Panc1 (cell line): ENCODE measurements around the gene NRP1. TPM values are rescaled to one million over a fixed set of nuclear protein-coding genes. Genes with fewer than 3 reads are reported as not detected.

Experiments used
- ATAC-seq: fragments of 200-7000 bp; cut with Tn5 transposase; 2 replicates; pipeline ENCODE4 v1.9.1; 2020; ENCODE audit warnings: mild to moderate bottlenecking, moderate library complexity
- BruUV-seq: library from RNA; stranded (reverse); fragments of 400-500 nt; replicated peaks from 2 replicates; lab custom pipeline; 2021; lab: Mats Ljungman, UMichigan
- CTCF ChIA-PET: fragments of 300-600 bp; sonication (Branson Sonifier 250); formaldehyde crosslinking; loops from one replicate; lab custom pipeline; 2022; ENCODE audit warnings: antibody characterized with exemption; lab: Charles Lee
- POLR2A ChIA-PET: fragments of 300-600 bp; sonication (Branson Sonifier 250); formaldehyde crosslinking; loops from one replicate; lab custom pipeline; 2022; ENCODE audit warnings: antibody characterized with exemption; lab: Charles Lee
- DNase-seq: peaks from one replicate; pipeline ENCODE4 v3.0.0-alpha.2; 2010; ENCODE audit warnings: low read depth, low spot score
- H3K27ac ChIP-seq: 2 replicates; pipeline ENCODE4 v1.5.1; 2011; ENCODE audit warnings: mild to moderate bottlenecking, low read length, inconsistent platforms
- H3K27me3 ChIP-seq: fragments of 200-500 bp; sonication (Bioruptor generic); 2 replicates; pipeline ENCODE4 v1.6.0; 2014; ENCODE audit warnings: low read length, inconsistent platforms; ENCODE audit not compliant: control insufficient read depth, insufficient read depth
- H3K36me3 ChIP-seq: fragments of 200-500 bp; sonication (Bioruptor generic); 2 replicates; pipeline ENCODE4 v1.5.1; 2014; ENCODE audit warnings: inconsistent platforms, mild to moderate bottlenecking, low read length, moderate library complexity; ENCODE audit not compliant: control insufficient read depth, insufficient read depth
- H3K4me1 ChIP-seq: 2 replicates; pipeline ENCODE4 v1.5.1; 2011; ENCODE audit warnings: inconsistent platforms, mild to moderate bottlenecking, low read length, moderate library complexity; ENCODE audit not compliant: control insufficient read depth, insufficient read depth
- H3K4me3 ChIP-seq, 2 experiments: 2 replicates each; pipeline ENCODE4 v1.5.1; 2011 to 2012; ENCODE audit warnings: low read depth in 2 of 2, low read length in 2 of 2, mild to moderate bottlenecking in 2 of 2, inconsistent platforms in 1 of 2, moderate library complexity in 1 of 2
- H3K9me3 ChIP-seq: fragments of 200-500 bp; sonication (Bioruptor generic); 2 replicates; pipeline ENCODE4 v1.5.1; 2014; ENCODE audit warnings: low read depth, mild to moderate bottlenecking, inconsistent platforms, low read length, moderate library complexity; ENCODE audit not compliant: control insufficient read depth, insufficient read depth
- CTCF ChIP-seq: fragments of 450-650 bp; IDR thresholded peaks from 2 replicates; pipeline ENCODE4 v1.5.1; 2017; ENCODE audit warnings: mild to moderate bottlenecking
- POLR2AphosphoS5 ChIP-seq: IDR thresholded peaks from 2 replicates; pipeline ENCODE4 v1.6.1; 2012; ENCODE audit warnings: mild to moderate bottlenecking, low read depth, low read length, moderate library complexity
- SIN3A ChIP-seq: IDR thresholded peaks from 2 replicates; pipeline ENCODE4 v1.6.1; 2012; ENCODE audit warnings: low read depth, mild to moderate bottlenecking, low read length, moderate library complexity, borderline replicate concordance; ENCODE audit not compliant: insufficient read depth
- TCF7L2 ChIP-seq: IDR thresholded peaks from 2 replicates; pipeline ENCODE4 v1.6.1; 2011; ENCODE audit warnings: mild to moderate bottlenecking, low read depth, low read length, inconsistent platforms
- in situ Hi-C: cut with HindIII; loops from 2 replicates; pipeline ENCODE4 v1.10.0; 2016; ENCODE audit warnings: low sequenced_read_pairs, low pct_unique_long_range_greater_than_20kb
- intact Hi-C: fragments of 100-400 bp; cut with micrococcal nuclease; formaldehyde crosslinking; loops from one replicate; pipeline ENCODE4 v1.10.0; 2022; ENCODE audit not compliant: unreplicated experiment
- total RNA-seq: library from RNA; stranded (reverse); gene quantifications from one replicate; pipeline ENCODE4 v1.2.1, GENCODE V29; 2021; ENCODE audit not compliant: unreplicated experiment
- TF ChIP-seq, protein P1 (sequence below), 2 experiments: IDR thresholded peaks; 2 replicates each; pipeline ENCODE4 v1.6.1; 2011 to 2012; ENCODE audit warnings: low read depth in 2 of 2, control low read depth in 1 of 2, low read length in 1 of 2, mild to moderate bottlenecking in 1 of 2, moderate library complexity in 1 of 2; ENCODE audit not compliant: insufficient read depth in 1 of 2

The NRP1 gene
- total RNA-seq, 1 experiment from 2014 or later: 93.4 TPM

- H3K27me3 ChIP-seq: no peaks in the 10 kb centered on the region
- ATAC-seq (no peak), DNase-seq (no peak)
- in situ Hi-C loops (no loop called here), intact Hi-C loops (no loop called here)
- no TSS peak for BruUV-seq
- no peaks in the 10 kb centered on the region for H3K9me3 ChIP-seq
- no peak for TF ChIP-seq CTCF
- no peak for TF ChIP-seq TCF7L2
- no peak for TF ChIP-seq SIN3A
- POLR2A ChIA-PET: no interaction called here
- no peaks in the 10 kb centered on the region for H3K4me1 ChIP-seq
- no peak overlapping the region for H3K27ac ChIP-seq
- no peaks in the 10 kb centered on the region for H3K36me3 ChIP-seq
- H3K4me3 ChIP-seq: no peak overlapping the region
- CTCF ChIA-PET: no interaction called here
Observed at GRCh38 chr10:33382216-33382600, 47.7 kb upstream of the NRP1 start.

- Histone ChIP-seq H3K27me3 (no peaks in the 10 kb centered on the region), H3K4me3 (no peak overlapping the region), H3K27ac (no peak overlapping the region), H3K36me3 (no peaks in the 10 kb centered on the region), H3K9me3 (no peaks in the 10 kb centered on the region), H3K4me1 (no peaks in the 10 kb centered on the region)
- intact Hi-C loops: no loop called here
- CTCF ChIA-PET: no interaction called here
- TF ChIP-seq TCF7L2 (no peak), SIN3A (no peak), CTCF (no peak), POLR2AphosphoS5 (no peak)
- TF ChIP-seq, protein P1, sequence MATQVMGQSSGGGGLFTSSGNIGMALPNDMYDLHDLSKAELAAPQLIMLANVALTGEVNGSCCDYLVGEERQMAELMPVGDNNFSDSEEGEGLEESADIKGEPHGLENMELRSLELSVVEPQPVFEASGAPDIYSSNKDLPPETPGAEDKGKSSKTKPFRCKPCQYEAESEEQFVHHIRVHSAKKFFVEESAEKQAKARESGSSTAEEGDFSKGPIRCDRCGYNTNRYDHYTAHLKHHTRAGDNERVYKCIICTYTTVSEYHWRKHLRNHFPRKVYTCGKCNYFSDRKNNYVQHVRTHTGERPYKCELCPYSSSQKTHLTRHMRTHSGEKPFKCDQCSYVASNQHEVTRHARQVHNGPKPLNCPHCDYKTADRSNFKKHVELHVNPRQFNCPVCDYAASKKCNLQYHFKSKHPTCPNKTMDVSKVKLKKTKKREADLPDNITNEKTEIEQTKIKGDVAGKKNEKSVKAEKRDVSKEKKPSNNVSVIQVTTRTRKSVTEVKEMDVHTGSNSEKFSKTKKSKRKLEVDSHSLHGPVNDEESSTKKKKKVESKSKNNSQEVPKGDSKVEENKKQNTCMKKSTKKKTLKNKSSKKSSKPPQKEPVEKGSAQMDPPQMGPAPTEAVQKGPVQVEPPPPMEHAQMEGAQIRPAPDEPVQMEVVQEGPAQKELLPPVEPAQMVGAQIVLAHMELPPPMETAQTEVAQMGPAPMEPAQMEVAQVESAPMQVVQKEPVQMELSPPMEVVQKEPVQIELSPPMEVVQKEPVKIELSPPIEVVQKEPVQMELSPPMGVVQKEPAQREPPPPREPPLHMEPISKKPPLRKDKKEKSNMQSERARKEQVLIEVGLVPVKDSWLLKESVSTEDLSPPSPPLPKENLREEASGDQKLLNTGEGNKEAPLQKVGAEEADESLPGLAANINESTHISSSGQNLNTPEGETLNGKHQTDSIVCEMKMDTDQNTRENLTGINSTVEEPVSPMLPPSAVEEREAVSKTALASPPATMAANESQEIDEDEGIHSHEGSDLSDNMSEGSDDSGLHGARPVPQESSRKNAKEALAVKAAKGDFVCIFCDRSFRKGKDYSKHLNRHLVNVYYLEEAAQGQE (IDR thresholded peaks at IDR 0.05; ENCODE audit: insufficient read depth in 1 of 2, low read depth in 2 of 2, low read length in 1 of 2): no peak
- ATAC-seq: no peak
- no TSS peak for BruUV-seq
- in situ Hi-C loops: no loop called here
- POLR2A ChIA-PET: no interaction called here
- no peak for DNase-seq
Observed at GRCh38 chr10:33381451-33382215, 47.2 kb upstream of the NRP1 start.
